ENCODE data around the gene HELZ2. TPM values are rescaled to one million over a fixed set of nuclear protein-coding genes. Genes with fewer than 3 reads are reported as not detected.
"Not testable (repeated sequence)": the region's sequence is repeated elsewhere in the genome, so short reads cannot be mapped to it uniquely, and the experiment has no call there.

HELZ2 gene
- total RNA-seq, 1 experiment from 2014 or later: 14.3 TPM

DNA sequence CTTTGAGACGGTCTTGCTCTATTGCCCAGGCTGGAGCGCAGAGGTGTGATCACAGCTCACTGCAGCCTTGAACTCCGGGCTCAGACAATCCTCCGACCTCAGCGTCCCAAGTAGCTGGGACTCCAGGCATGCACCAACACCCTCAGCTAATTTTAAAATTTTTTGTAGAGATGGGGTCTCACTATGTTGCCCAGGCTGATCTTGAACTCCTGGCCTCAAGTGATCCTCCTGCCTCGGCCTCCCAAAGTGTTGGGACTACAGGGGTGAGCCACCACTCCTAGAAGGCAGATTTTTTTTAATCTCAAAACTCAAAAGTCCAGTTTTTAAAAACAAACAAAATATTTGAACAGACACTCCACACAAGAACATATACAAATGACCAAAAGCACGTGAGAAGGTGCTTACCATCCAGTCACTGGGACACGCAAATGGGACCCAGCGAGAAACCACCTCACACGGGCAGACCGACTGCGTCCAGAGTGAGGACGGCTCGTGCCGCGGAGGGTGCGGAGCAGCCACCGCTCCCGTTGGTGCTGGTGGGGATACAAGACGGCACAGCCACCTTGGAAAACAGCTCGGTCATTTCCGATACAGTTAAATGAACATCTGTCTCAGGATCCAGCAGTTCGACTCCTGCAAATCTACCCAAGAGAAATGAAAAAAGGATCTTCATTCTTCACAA is 8.5 kb upstream of the HELZ2 start:
- no peak for DNase-seq (ENCODE audit: low spot score)
- in situ Hi-C loops (cut with HindIII; ENCODE audit: low sequenced_read_pairs): no loop called here

GRCh38 chr20:63580796-63581461 is 6.9 kb upstream of the HELZ2 start:
- DNase-seq (ENCODE audit: low spot score): peak; percentile 76
- in situ Hi-C loops (cut with HindIII; ENCODE audit: low sequenced_read_pairs): no loop called here

DNA sequence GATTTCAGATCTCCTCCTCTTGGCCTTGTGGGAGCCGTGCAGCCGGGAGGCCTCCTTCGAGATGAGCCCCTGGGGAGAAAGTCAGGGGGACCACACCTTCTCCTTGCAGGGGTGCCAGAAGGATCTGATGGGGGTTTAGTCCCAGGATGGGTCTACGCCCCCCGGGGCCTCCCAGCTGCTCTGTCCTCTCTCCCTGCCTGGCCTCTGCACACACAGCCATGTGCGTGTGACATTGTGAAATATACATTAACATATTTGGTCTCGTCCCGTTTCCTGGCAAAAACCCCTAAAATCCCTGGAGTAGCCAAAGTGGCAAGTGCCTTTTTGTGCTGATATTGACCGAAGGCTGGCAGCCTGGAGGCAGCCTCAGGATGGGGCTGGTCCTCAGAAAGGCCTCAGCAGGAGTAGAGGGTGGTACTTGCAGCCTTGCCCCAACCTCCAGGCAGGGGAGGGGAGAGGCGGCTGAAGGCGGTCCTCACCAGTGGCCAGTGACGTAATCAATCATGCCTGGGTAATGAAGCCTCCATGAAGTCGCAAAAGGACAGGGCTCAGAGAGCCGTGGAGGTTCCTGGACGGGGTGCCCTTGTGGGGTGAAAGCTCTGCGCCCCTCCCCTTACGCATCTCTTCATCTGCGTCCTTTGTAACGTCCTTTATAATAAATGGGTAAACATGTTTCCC is 5.1 kb upstream of the HELZ2 start:
- DNase-seq (ENCODE audit: low spot score): no peak
- in situ Hi-C loops (cut with HindIII; ENCODE audit: low sequenced_read_pairs): no loop called here

- DNase-seq (ENCODE audit: low spot score): no peak
- in situ Hi-C loops (cut with HindIII; ENCODE audit: low sequenced_read_pairs): no loop called here
These were observed 4.4 kb upstream of the HELZ2 start for GRCh38 chr20:63578224-63579016.

DNA sequence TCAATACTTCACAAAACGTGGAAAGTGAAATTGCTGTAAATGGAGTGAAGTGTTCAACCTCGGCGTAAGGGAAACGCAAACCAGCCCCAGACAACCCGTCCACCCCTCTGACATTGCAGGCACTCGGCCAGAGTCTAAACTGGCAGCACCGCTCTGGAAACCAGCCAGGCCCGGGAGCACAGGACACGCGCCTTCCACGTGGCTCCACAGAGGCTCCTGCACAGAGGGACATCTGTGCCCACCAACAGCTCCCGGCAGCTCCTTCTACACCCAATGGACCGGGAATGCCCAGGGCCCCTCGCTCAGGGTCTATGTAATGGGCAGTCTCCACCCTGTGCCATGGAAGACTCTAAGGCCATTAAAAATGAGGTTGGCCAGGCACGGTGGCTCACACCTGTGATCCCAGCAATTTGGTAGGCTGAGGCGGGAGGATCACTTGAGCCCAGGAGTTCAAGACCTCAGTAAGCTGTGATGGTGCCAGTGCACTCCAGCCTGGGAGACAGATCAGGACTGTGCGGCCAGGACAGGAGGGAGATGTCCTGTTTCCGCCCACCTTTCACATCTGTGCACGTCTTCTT is 3.4 kb upstream of the HELZ2 start:
- DNase-seq (ENCODE audit: low spot score): peak; percentile 63
- in situ Hi-C loops (cut with HindIII; ENCODE audit: low sequenced_read_pairs): no loop called here

GRCh38 chr20:63576311-63576710 is 2.3 kb upstream of the HELZ2 start:
- in situ Hi-C loops (cut with HindIII; ENCODE audit: low sequenced_read_pairs): no loop called here
- DNase-seq (ENCODE audit: low spot score): no peak

- in situ Hi-C loops (cut with HindIII; ENCODE audit: low sequenced_read_pairs): no loop called here
These were observed 1.0 kb upstream of the HELZ2 start for GRCh38 chr20:63574829-63575743.

DNA sequence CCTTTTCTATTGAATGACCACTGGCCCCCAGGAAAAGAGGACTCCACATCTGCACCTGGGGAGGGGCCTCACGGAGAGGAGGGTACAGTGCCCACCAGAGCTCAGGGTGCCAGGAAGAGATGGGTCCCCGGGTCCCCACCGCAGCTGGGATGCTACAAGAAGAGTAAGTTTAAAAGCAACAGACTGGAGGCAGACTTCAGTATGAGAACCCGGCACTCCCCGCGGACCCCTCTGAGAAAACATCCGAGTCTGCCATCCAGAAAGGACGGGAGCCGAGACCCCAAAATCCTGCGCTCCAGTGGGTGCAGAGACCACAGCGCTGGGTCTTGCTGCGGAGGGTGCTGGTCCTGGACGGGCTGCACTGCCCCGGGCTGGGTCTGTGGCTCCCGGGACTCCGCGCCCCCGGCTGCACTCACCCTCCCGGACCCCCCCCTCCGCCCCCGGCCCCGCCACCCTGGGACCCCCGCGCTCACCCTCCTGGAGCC is 350 bp downstream of the HELZ2 start:
- in situ Hi-C loops (cut with HindIII; ENCODE audit: low sequenced_read_pairs): no loop called here
- DNase-seq (ENCODE audit: low spot score): no peak

More at GRCh38 chr20:63574829-63575743, 1.0 kb upstream of the HELZ2 start:
- no peak for DNase-seq (ENCODE audit: low spot score)

DNA sequence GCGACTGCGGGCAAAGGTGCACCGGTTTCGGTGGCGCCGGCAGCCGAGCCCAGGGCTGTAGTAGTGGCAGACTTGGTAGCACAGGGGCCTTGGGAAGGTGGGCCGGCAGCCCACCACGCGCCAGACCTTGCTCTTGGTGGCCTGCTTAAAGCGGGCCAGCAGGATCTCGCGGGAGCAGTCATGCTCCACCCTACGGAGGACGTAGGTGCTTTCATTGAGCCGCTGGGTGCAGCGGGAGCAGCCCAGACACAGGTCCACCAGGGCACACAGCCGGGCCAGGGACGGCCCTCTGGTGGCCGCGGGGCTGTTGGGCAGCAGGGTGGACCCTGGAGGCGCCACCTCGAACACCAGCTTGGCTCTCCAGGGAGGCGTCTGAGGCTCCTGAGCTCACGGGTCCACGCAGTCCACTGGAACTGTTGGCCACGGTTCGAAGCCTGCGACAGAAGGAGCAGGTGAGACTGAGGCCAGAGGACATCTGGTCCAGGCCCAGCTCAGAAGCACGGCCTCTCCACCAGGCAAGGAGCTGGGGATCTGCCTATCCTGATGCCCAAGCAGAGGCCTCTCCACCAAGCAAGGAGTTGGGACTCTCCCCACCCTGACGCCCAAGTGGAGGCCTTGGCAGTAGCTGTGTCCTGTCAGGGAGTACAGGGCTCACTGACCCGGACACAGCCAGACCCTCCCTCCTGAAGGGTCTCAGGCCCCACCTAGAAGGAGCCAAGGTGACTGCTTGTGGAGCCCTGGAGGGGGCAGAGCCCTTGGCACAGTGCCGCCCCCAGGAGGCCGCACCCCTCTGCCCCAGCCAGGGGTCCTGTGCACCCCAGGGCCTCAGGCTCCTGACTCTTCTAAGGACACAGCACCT is 1.0 kb downstream of the HELZ2 start:
- in situ Hi-C loops (cut with HindIII; ENCODE audit: low sequenced_read_pairs): no loop called here
- DNase-seq (ENCODE audit: low spot score): no peak

DNA sequence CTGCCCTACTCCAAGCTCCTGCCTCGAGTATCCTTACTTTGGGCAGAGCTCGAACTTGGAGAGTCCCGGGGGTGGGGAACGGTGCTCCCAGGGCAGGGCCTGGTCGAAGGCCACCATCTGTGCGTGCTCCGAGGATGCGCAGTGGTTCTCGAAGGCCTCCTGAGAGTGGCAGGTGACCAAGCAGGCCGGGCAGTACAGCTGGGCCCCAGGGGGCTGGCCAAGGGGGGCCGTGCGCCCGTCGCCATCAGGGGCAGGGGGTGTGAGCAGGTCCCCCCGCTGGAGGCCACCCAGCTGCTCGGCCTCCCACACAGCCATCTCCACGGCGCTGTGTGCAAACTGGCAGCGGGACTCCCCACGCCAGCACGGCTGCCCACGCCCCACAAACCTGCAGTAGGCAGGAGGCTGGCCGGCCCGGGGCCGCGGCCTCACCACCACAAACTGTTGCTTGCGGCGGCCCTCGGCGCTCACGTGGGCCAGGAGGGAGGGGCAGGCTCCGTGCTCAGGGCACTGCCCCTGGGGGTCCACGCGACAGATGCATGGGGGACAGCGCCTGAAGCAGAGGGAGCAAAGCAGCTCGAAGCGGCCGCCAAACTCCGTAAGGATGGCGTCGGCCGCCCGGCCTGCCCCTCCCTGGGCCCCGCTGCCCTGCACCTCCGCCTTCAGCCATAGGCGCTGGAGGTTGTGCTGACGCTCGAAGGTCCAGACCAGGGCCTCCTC is 1.8 kb downstream of the HELZ2 start:
- DNase-seq (ENCODE audit: low spot score): no peak
- in situ Hi-C loops (cut with HindIII; ENCODE audit: low sequenced_read_pairs): no loop called here

DNA sequence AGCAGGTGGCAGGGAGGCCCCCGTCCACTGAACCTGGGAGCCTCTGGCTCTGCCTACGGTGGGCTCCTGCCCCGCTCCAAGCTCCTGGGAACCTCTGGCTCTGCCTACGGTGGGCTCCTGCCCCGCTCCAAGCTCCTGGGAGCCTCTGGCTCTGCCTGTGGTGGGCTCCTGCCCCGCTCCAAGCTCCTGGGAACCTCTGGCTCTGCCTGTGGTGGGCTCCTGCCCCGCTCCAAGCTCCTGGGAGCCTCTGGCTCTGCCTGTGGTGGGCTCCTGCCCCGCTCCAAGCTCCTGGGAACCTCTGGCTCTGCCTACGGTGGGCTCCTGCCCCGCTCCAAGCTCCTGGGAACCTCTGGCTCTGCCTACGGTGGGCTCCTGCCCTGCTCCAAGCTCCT is 3.0 kb downstream of the HELZ2 start:
- DNase-seq (ENCODE audit: low spot score); in situ Hi-C loops (cut with HindIII; ENCODE audit: low sequenced_read_pairs): not testable (repeated sequence)

- DNase-seq (ENCODE audit: low spot score): no peak
- in situ Hi-C loops (cut with HindIII; ENCODE audit: low sequenced_read_pairs): no loop called here
These were observed 3.6 kb downstream of the HELZ2 start for GRCh38 chr20:63570281-63571086.

DNA sequence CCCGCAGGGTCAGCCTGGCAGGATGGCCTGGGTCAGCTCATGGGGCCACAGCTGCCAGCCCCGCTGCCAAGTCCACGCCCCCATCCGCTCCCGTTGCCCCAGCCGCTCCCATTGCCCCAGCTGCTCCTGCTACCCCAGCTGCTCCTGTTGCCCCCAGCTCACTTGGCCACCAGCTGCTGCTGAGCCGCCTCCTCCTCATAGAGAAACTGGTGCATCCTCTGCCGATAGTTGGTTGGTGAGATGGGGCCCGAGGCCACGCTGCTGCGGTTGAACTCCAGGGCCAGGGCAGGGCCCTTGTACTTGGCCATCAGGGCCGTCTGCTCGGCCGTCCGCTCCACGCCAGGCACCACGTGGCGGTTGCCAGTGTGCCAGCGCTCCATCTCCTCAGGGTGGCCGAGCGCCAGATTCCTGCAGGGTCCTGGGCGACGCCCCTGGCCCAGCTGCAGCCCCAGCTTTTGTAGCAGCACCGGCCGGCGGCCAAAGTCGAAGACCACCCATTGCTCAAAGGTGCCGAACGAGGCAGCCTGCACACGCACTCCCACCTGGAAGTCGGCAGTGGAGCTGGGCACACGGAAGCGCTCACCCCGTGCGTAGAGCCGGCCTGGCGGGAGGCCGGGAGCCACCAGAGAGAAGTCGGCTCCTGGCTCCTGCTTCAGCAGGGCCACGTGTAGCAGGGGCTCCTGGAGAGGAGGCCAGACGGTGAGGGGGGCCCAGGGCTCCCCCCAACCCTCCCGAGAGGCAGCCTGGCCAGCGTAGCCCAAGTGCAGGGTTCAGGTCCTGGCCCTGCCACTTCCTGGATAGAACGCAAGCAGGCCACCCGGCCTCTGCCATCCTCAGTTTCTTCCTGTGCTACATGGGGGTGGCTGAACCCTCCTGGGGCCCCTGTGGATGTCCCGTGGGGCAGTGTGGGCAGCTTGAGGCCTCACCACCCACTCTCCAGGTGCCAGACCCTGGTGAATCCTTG is 4.8 kb downstream of the HELZ2 start:
- DNase-seq (ENCODE audit: low spot score): peak; percentile 15
- in situ Hi-C loops (cut with HindIII; ENCODE audit: low sequenced_read_pairs): no loop called here

- in situ Hi-C loops (cut with HindIII; ENCODE audit: low sequenced_read_pairs): no loop called here
These were observed 5.7 kb downstream of the HELZ2 start for GRCh38 chr20:63568170-63568981.

More at GRCh38 chr20:63568170-63568981, 5.7 kb downstream of the HELZ2 start:
- DNase-seq (ENCODE audit: low spot score): no peak

All from G401 (cell line).